Spleen (tissue), 11 donors: ENCODE measurements around the gene TTC22. TPM values are rescaled to one million over a fixed set of nuclear protein-coding genes. Genes with fewer than 3 reads are reported as not detected.

Source experiments
- DNase-seq: peaks from one replicate; pipeline ENCODE4 v3.0.0-alpha.2; 2020
- H3K27ac ChIP-seq, 8 donors: fragments of 200-600 bp; sonication (generic) in 7 of 8; 1 replicate in 4 of 8; 2 replicates in 4 of 8; pipeline versions ENCODE4 v1.5.0 to v1.8.0; 2016 to 2021; ENCODE audit warnings: inconsistent platforms in 4 of 8, mild to moderate bottlenecking in 4 of 8, moderate library complexity in 1 of 8
- H3K27me3 ChIP-seq, 7 donors: fragments of 200-600 bp; sonication (generic) in 6 of 7; replicated peaks in 1 of 7; 1 replicate in 4 of 7; 2 replicates in 3 of 7; pipeline versions ENCODE4 v1.5.0 to v1.8.0; 2016 to 2021; ENCODE audit warnings: inconsistent platforms in 3 of 7, mild to moderate bottlenecking in 1 of 7
- H3K36me3 ChIP-seq, 6 donors: fragments of 200-600 bp; sonication (generic) in 5 of 6; 1 replicate in 4 of 6; 2 replicates in 2 of 6; pipeline versions ENCODE4 v1.5.0 to v1.8.0; 2016 to 2021; ENCODE audit warnings: inconsistent platforms in 2 of 6
- H3K4me1 ChIP-seq, 6 donors: fragments of 200-600 bp; sonication (generic) in 5 of 6; 1 replicate in 3 of 6; 2 replicates in 3 of 6; pipeline versions ENCODE4 v1.5.0 to v1.8.0; 2016 to 2021; ENCODE audit warnings: inconsistent platforms in 3 of 6
- H3K4me3 ChIP-seq, 8 donors: fragments of 200-600 bp; sonication (generic) in 7 of 8; 1 replicate in 4 of 8; 2 replicates in 4 of 8; pipeline versions ENCODE4 v1.5.0 to v1.8.0; 2016 to 2021; ENCODE audit warnings: inconsistent platforms in 4 of 8, mild to moderate bottlenecking in 4 of 8, moderate library complexity in 2 of 8
- H3K9me3 ChIP-seq, 8 donors: fragments of 200-600 bp; sonication (generic) in 7 of 8; 1 replicate in 4 of 8; 2 replicates in 4 of 8; pipeline versions ENCODE4 v1.5.0 to v1.8.0; 2016 to 2021; ENCODE audit warnings: inconsistent platforms in 4 of 8
- CTCF ChIP-seq, 11 experiments: fragments of 200-600 bp in 7 of 11; fragments of 450-650 bp in 4 of 11; sonication (generic) in 4 of 11; IDR thresholded peaks in 8 of 11; conservative IDR thresholded peaks in 3 of 11; 1 replicate in 7 of 11; 2 replicates in 4 of 11; pipeline versions ENCODE4 v1.4.0 to v1.8.0; 2016 to 2021; ENCODE audit warnings: antibody characterized with exemption in 11 of 11, inconsistent platforms in 4 of 11, mild to moderate bottlenecking in 1 of 11
- POLR2A ChIP-seq, 3 donors: fragments of 450-650 bp; IDR thresholded peaks; one replicate each; pipeline ENCODE4 v1.5.1; 2017; ENCODE audit warnings: antibody characterized with exemption in 3 of 3, mild to moderate bottlenecking in 1 of 3
- POLR2AphosphoS5 ChIP-seq, 3 donors: sonication (generic); formaldehyde crosslinking; IDR thresholded peaks; one replicate each; pipeline ENCODE4 v1.5.1; 2017; ENCODE audit warnings: antibody characterized with exemption in 3 of 3
- WGBS, 5 donors: extraction: QIAGEN DNeasy Blood & Tissue Kit in 3 of 5; methylation state at CpG; one replicate each; pipeline versions ENCODE4 v1.1.5 to v1.1.7; 2013 to 2018; 5-methylcytosine and 5-hydroxymethylcytosine counted together
- intact Hi-C: fragments of 100-400 bp; cut with DNase I; formaldehyde crosslinking; loops from one replicate; pipeline ENCODE4 v1.15.0; 2023; ENCODE audit warnings: low total_unique reads
- polyA plus RNA-seq, 3 donors: library from polyadenylated mRNA; stranded (reverse); fragments of 200-250 nt; gene quantifications; one replicate each; pipeline ENCODE4 v1.2.1, GENCODE V29; 2013
- total RNA-seq, 7 donors: library from RNA; depleted of rRNA in 3 of 7; stranded (reverse); fragments of >200 nt in 3 of 7; fragmentation: NEBNext Ultra II Directional in 4 of 7; extraction: Animal tissue kit (Norgen Biotek cat#: 25700) in 4 of 7; gene quantifications; one replicate each; pipeline versions ENCODE4 v1.1.0 to v1.2.1, GENCODE V29; 2016 to 2021
- donor health status: healthy with polysubstance abuse.
- donor health status: DM: no; HTN: no; CAD: no; lungs with moderate emphysema.
- donor health status: DM: no; HTN: no; CAD: no.
- donor health status: Bipolar disorder and iron deficiency.
- donor health status: healthy.
- donor health status: DM: no; HTN: no; CAD: no.
- donor health status: DM: yes; HTN: yes; CAD: no.

Gene TTC22
- total and polyA plus RNA-seq, 10 donors, result 0.73 to 6.4 (median 3.5) TPM

GRCh38 chr1:54846301-54846700 lies 45.2 kb upstream of the TTC22 start:
- WGBS, 5 donors, result 89 to 100% (median 97%) methylated on average over 2 to 3 of the region's 3 CpGs
- DNase-seq, result no peak
- Histone ChIP-seq H3K4me3 (no peak overlapping the region), H3K27ac (no peak overlapping the region), H3K36me3 (peaks cover 0 to 45% (median 20%) of the 10 kb centered on the region in 6 donors), H3K27me3 (no peaks in the 10 kb centered on the region), H3K9me3 (peaks cover 0 to 5% (median 0%) of the 10 kb centered on the region in 8 donors), H3K4me1 (no peaks in the 10 kb centered on the region)
- intact Hi-C loops, result no loop called here
- no peak for TF ChIP-seq POLR2A (IDR thresholded peaks at IDR 0.05)
- no peak for TF ChIP-seq CTCF (IDR thresholded peaks at IDR 0.05 in 8 of 11, conservative IDR thresholded peaks at IDR 0.05 in 3 of 11)
- TF ChIP-seq POLR2AphosphoS5 (IDR thresholded peaks at IDR 0.05), result no peak

GRCh38 chr1:54845772-54846171 lies 44.6 kb upstream of the TTC22 start:
- 83 to 91% (median 89%) methylated on average over 5 of the region's 5 CpGs for WGBS, 5 donors
- H3K27ac ChIP-seq, result no peak overlapping the region

GRCh38 chr1:54844564-54844963 lies 43.4 kb upstream of the TTC22 start:
- intact Hi-C loops, result no loop called here
- WGBS, 5 donors, result 85 to 94% (median 89%) methylated on average over 3 of the region's 3 CpGs
- H3K36me3 ChIP-seq, result peaks cover 0 to 28% (median 5%) of the 10 kb centered on the region in 6 donors
- TF ChIP-seq CTCF (IDR thresholded peaks at IDR 0.05 in 8 of 11, conservative IDR thresholded peaks at IDR 0.05 in 3 of 11), result no peak
- TF ChIP-seq POLR2AphosphoS5 (IDR thresholded peaks at IDR 0.05), result no peak
- no peak for TF ChIP-seq POLR2A (IDR thresholded peaks at IDR 0.05)
- no peak overlapping the region for H3K4me3 ChIP-seq
- DNase-seq, result no peak
- H3K27me3 ChIP-seq, result no peaks in the 10 kb centered on the region
- H3K4me1 ChIP-seq, result no peaks in the 10 kb centered on the region
- H3K27ac ChIP-seq, result no peak overlapping the region
- peaks cover 0 to 5% (median 0%) of the 10 kb centered on the region in 8 donors for H3K9me3 ChIP-seq

More at GRCh38 chr1:54845772-54846171, 44.6 kb upstream of the TTC22 start:
- H3K4me1 ChIP-seq, result no peaks in the 10 kb centered on the region
- intact Hi-C loops, result no loop called here
- TF ChIP-seq POLR2AphosphoS5 (IDR thresholded peaks at IDR 0.05) (no peak), POLR2A (IDR thresholded peaks at IDR 0.05) (no peak), CTCF (IDR thresholded peaks at IDR 0.05 in 8 of 11, conservative IDR thresholded peaks at IDR 0.05 in 3 of 11) (no peak)
- no peaks in the 10 kb centered on the region for H3K27me3 ChIP-seq
- H3K4me3 ChIP-seq, result no peak overlapping the region
- H3K36me3 ChIP-seq, result peaks cover 0 to 40% (median 16%) of the 10 kb centered on the region in 6 donors
- no peak for DNase-seq
- H3K9me3 ChIP-seq, result peaks cover 0 to 5% (median 0%) of the 10 kb centered on the region in 8 donors

- intact Hi-C loops, result no loop called here
- Histone ChIP-seq H3K9me3 (peaks cover 0 to 5% (median 0%) of the 10 kb centered on the region in 8 donors), H3K27ac (no peak overlapping the region), H3K36me3 (peaks cover 0 to 17% (median under 1%) of the 10 kb centered on the region in 6 donors), H3K27me3 (no peaks in the 10 kb centered on the region), H3K4me3 (no peak overlapping the region), H3K4me1 (no peaks in the 10 kb centered on the region)
- 71 to 94% (median 87%) methylated on average over 5 of the region's 5 CpGs for WGBS, 5 donors
- no peak for TF ChIP-seq POLR2A (IDR thresholded peaks at IDR 0.05)
- no peak for TF ChIP-seq POLR2AphosphoS5 (IDR thresholded peaks at IDR 0.05)
- no peak for TF ChIP-seq CTCF (IDR thresholded peaks at IDR 0.05 in 8 of 11, conservative IDR thresholded peaks at IDR 0.05 in 3 of 11)
- no peak for DNase-seq
Measured at GRCh38 chr1:54843449-54843848, 42.3 kb upstream of the TTC22 start.
